Measurements from ENCODE around the gene ARHGAP10.
"Not testable (repeated sequence)": the region's sequence is repeated elsewhere in the genome, so short reads cannot be mapped to it uniquely, and the experiment has no call there.

Gene ARHGAP10

GRCh38 chr4:147853706-147854105 lies 121.8 kb downstream of the ARHGAP10 start:
- DNase-seq, result no peak

DNA sequence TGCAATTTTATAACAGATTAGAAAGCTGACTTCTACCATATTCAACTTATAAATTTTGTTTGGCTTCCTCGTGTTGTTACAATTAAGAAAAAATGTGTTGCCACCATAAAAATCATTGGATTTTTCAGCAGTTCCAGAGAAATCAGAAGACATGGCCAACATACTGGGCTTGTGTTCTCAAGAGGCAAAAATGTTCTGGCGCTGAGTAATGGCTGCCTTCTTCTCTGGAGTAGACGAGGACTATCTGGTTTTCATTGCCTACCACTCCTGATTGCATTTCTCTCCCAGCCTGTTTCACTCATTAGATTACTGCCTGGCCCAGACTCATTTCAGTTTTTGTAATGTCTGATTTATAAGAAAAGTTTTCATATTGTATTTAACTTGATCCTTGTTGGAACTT lies 122.3 kb downstream of the ARHGAP10 start:
- DNase-seq, result no peak

DNA sequence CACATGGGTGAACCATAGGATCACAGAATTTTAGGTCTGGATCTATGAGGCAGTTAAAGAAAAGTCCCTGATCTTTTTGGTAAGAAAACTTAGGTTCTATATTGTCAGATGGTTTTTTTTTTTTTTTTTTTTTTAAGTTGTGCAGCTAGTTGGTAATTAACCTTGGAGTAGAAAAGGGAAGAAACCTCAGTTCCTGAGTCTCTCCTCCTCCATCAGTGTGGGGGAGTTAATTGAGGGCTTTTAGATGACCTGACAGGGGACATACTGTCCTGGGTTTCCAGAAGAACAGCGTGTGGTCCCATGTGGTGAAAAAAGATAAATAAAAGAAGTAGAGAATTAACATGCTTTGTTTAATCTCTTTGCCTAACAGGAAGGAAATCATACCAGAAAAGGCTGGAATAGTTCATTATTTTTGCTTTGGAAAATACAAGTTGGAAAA lies 123.7 kb downstream of the ARHGAP10 start:
- DNase-seq, result no peak

DNA sequence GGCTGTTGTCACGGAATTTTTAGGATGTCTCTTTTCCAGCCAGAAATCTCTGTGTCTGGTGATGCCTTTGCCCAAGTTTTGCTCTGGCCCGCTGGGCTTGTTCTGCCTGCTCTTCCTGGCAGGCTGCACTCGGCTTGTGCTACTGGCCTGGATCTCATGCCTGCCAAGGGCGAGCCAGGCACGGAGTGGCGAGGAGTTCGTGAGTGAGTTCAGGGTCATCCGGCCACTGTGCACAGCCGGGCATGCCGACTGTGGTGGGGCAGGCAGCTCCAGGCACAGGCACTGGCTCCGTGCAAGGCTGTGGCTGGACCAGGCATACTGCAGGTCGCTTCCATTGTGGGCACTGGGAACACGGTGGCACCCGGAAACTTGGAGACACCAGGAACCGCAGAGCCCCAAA lies 129.1 kb downstream of the ARHGAP10 start:
- no peak for DNase-seq

- no peak for DNase-seq
Measured at GRCh38 chr4:147862043-147862692, 130.3 kb downstream of the ARHGAP10 start.

GRCh38 chr4:147863111-147863747 lies 131.3 kb downstream of the ARHGAP10 start:
- DNase-seq, result no peak

- no peak for DNase-seq
Measured at GRCh38 chr4:147863808-147864472, 132.1 kb downstream of the ARHGAP10 start.

- DNase-seq, result no peak
Measured at GRCh38 chr4:147864607-147865006, 132.7 kb downstream of the ARHGAP10 start.

DNA sequence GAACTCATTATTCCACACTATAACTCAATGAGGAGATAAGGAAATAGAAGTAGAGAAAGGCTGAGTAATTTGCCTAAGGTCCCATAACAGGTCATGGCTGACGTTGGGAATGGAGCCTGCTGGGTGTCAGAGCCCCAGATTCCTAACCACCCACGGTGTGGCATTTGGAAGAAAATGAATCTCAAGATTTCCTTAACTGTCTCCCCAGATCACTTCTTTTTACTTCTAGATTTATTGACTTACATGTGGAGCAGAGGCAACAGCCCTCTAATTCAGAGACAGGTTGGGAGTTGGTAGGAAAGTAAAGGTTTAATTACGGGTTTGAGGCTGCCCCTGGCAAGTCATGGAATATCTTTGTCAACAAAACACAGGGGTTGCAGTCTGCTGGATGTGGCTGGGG lies 134.0 kb downstream of the ARHGAP10 start:
- no peak for DNase-seq

DNA sequence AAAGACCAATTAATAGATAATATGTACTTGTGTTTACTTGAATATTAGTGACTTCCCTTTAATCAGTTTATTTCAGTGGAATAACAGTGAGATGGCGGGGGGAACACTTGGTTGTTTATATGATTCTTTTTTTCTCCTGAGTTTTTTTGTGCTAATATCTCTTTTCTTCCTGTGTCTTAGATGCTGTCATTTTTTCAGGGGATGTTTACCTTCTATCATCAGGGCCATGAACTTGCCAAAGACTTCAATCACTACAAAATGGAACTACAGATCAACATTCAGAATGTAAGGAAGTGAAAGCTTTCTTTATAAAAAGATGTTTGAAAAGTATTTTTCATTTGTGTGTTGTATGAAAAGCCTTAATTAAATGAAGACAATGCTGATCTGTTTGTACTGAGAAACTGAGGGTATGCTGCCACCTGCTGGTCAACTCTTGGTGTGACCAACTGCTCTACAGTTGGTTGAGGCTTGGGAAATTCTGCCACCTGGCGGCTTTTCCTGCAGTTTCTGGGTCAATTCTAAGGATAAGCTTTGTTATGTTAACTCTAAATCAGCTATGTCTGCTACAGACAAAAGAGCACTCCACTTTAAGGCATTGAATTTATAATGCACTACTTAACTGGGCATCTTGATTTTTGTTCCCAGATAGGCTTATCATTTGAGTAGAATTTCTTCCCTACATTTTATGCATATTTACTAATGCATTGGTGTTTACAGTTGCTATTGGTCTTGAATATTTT lies 134.8 kb downstream of the ARHGAP10 start:
- peak; percentile 96 for DNase-seq

DNA sequence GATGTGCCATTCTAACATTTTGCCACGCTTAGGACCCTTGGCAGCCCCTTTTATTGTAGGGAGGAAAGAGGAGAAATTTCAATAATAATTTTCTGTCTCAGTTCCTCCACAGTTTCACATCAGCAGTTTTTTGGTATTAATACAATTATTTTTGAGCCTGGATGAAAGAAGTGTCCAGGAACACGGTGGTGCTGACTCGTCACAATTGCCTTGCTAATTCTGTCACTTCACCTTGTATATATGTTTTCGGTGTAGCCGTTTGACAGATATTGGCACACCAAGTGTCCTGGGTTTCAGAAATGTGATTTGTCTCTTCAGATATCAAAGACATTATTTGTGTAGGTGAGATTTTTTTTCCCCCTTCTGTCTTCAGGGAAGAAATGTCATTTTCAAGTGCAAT lies 142.2 kb downstream of the ARHGAP10 start:
- DNase-seq, result no peak

- DNase-seq, result no peak
Measured at GRCh38 chr4:147877308-147877771, 145.5 kb downstream of the ARHGAP10 start.

DNA sequence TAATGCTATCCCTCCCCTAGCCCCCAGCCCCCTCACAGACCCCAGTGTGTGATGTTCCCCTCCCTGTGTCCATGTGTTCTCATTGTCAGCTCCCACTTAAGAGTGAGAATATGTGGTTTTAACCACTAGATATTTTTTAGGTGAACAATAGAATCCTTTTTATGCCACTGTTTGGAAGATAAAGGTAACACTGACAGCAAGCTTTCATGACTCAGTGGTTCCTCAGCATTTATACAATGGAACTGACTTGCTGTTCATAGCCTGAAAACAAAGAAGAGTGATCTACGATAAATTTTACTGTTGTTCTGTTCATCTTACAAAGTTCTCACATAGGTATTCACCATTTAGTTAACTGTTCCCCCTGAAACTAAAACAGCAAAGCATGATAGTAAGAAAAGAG lies 147.8 kb downstream of the ARHGAP10 start:
- no peak for DNase-seq

GRCh38 chr4:147880511-147880910 lies 148.6 kb downstream of the ARHGAP10 start:
- no peak for DNase-seq

DNA sequence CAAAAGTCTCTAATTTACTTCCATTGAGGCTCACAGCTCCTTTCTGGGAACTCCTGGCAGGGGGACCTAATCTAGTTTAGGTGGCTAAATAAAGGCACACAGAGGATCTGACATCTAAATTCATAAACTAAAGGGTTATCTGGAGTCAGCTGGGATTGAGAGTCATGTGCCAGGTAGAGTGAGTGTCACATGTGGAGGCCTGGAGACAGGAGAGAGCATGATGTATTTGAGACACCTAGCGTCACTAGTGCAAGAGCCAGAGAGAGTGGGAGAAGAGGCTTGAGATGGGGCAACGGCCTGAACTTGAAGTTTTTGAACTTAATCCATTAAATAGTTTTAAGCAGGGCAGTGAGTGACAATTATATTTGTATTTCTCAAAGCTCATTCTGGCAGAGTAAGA lies 152.6 kb downstream of the ARHGAP10 start:
- no peak for DNase-seq

DNA sequence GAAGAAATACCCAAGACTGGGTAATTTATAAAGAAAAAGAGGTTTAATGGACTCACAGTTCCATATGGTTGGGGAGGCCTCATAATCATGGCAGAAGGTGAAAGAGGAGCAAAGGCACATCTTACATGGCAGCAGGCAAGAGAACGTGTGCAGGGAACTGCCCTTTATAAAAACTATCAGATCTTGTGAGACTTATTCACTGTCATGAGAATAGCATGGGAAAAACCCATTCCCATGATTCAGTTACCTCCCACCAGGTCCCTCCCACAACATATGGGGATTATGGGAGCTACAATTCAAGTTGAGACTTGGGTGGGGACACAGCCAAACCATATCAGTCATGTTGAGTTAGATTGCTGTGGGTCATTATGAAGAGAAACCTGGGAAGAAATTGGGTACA lies 153.3 kb downstream of the ARHGAP10 start:
- not testable (repeated sequence) for DNase-seq

DNA sequence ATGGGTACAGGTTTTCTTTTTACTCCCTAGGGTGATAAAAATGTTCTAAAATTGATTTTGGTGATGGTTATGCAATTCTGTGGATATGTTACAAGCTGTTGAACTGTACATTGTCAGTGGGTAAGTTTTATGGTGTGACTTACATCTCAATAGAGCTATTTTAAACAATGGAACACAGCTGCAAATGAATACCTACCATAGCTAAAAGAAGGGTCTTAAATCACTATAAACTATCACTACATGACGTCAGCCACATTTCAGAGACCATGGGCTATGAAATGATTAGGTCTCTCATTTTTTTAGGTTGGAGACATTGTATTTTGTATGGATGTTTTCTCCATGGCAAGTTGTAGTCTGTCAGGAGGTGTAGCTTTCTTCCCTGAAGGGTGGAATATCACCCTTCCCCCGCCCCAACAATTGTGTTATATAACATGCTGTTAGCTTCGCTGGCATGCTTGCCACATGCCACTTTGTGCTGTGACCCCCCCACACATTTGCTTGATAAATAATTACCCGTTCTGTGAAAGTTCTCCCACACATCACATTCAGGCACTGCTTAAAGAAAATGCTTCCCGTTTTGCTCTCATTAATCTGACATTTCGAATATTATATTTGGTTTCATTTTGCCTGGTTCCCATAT lies 159.7 kb downstream of the ARHGAP10 start:
- DNase-seq, result no peak

GRCh38 chr4:147899512-147899911 lies 167.6 kb downstream of the ARHGAP10 start:
- no peak for DNase-seq

DNA sequence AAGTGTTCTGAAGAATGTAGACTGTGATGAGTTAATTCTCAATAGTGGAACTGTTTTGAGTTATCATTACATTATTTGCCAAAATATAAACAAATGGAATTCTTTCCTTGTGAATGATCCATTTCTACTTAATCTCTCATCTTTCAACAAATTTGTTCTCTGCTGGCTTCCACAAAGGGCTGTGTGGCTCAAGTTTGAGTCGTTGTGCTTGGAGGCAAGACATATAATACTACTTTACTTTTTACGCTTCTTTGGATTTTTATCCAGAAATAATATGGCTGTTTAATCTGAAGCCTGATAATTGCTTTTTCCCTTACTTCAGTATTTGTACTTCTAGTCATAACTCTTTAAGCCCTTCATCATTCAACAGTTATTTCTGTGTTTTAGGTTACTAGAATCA lies 169.5 kb downstream of the ARHGAP10 start:
- DNase-seq, result no peak

DNA sequence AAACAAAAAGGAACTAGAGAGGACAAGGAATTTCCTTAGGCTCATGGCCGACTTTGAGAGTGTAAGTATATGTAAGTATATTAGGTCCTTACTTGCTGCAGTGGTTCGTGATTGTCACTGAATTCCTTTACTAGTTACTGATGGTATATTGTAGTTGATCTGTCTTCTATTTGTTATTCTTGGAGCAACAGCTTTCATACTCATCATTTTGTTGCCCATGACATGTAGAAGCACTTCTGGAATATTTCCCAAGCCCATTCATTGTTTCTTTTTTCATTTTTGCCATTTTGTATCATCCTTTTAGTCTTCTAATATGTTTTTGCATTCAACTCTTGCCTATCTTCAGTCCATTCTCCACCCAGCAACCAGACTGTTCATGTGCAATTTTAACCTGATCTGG lies 170.0 kb downstream of the ARHGAP10 start:
- no peak for DNase-seq

DNA sequence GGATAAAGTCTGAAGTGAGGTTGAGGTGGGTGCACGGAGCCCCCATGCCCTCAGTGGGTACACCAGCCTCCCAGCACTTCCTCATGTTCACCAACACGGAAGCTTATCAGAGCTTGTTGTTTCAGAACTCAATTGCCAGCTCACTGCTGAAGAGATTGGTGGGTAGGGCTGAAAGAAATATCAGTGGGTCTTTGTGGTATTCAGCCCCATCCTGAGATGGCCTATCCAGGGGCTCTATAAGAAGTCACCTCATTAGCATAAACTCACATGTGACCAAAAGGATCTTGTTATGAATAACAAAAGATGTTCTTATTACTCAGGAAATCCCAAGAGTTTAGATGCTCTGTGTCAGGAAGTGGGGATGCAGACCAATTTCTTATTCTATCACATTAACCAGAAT lies 177.3 kb downstream of the ARHGAP10 start:
- DNase-seq, result no peak

GRCh38 chr4:147910315-147910714 lies 178.4 kb downstream of the ARHGAP10 start:
- no peak for DNase-seq

- not testable (repeated sequence) for DNase-seq
Measured at GRCh38 chr4:147912106-147912505, 180.2 kb downstream of the ARHGAP10 start.
